Activated CD4-positive, CD25-positive, alpha-beta regulatory T cell treated with anti-CD3 and anti-CD28 coated beads, Interleukin-2, amount 50 U/mL, for 72 hours (primary cell): ENCODE measurements around the gene FRMD7.

Experiments
- DNase-seq: peaks from one replicate; pipeline ENCODE4 v3.0.0; 2021

The FRMD7 gene

DNA sequence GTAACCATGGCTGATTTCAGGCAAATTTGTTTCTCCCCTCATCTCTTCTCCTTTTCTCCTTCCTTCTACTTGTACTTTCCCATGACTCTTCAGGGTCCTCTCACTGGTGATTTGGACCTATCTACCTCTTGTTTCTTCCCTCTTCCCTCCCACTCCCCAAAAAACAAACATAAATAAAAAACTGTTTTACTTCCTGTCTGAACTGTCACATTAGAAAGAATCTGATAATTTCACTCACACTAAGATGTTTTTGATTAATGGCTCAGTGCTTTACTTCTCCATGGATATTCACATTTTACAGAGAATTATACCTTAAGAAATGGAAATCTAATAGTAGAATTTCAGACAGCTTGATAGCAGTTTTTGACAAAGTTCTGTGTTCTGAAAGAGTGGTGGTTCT, 97.6 kb downstream of the FRMD7 start:
- no peak for DNase-seq
